Activated CD8-positive, alpha-beta T cell treated with anti-CD3 and anti-CD28 coated beads for 36 hours (primary cell): ENCODE measurements around the gene TOP1. TPM values are rescaled to one million over a fixed set of nuclear protein-coding genes. Genes with fewer than 3 reads are reported as not detected.

Experiments used
- ATAC-seq: fragments of 200-7000 bp; cut with Tn5 transposase; one replicate; pipeline ENCODE4 v1.10.0; 2021; ENCODE audit warnings: mild to moderate bottlenecking, moderate library complexity
- CTCF ChIA-PET: fragments of 350-600 bp; sonication (Branson Sonifier 250); formaldehyde crosslinking; loops from one replicate; lab custom pipeline; 2021; ENCODE audit warnings: antibody characterized with exemption; lab: Charles Lee
- POLR2A ChIA-PET: fragments of 350-600 bp; sonication (Branson Sonifier 250); formaldehyde crosslinking; loops from one replicate; lab custom pipeline; 2021; ENCODE audit warnings: antibody characterized with exemption; lab: Charles Lee
- DNase-seq: peaks from one replicate; pipeline ENCODE4 v3.0.0-alpha.2; 2020
- H3K27ac Mint-ChIP-seq: one replicate; pipeline ENCODE4 v1.8.0; 2021; ENCODE audit warnings: mild to moderate bottlenecking, mixed read lengths
- H3K27me3 Mint-ChIP-seq: one replicate; pipeline ENCODE4 v1.8.0; 2021; ENCODE audit warnings: mixed read lengths
- H3K36me3 Mint-ChIP-seq: one replicate; pipeline ENCODE4 v1.8.0; 2021; ENCODE audit warnings: low read depth, mixed read lengths
- H3K4me1 Mint-ChIP-seq: one replicate; pipeline ENCODE4 v1.8.0; 2021; ENCODE audit warnings: low read depth, mixed read lengths
- H3K4me3 Mint-ChIP-seq: one replicate; pipeline ENCODE4 v1.8.0; 2021; ENCODE audit warnings: mild to moderate bottlenecking, moderate library complexity, mixed read lengths
- H3K9me3 Mint-ChIP-seq: one replicate; pipeline ENCODE4 v1.8.0; 2021; ENCODE audit warnings: mixed read lengths
- CTCF ChIP-seq: fragments of 200-600 bp; IDR thresholded peaks from one replicate; pipeline ENCODE4 v1.8.0; 2022; ENCODE audit warnings: antibody characterized with exemption, mild to moderate bottlenecking
- intact Hi-C: fragments of 100-400 bp; cut with micrococcal nuclease; formaldehyde crosslinking; loops from one replicate; pipeline ENCODE4 v1.10.0; 2022
- total RNA-seq, 2 experiments: library from RNA; stranded (reverse); gene quantifications; one replicate each; pipeline ENCODE4 v1.2.3, GENCODE V29; 2021

Gene TOP1
- total RNA-seq, 2 experiments from 2014 or later = 81.0 to 81.1 TPM

GRCh38 chr20:41098703-41099250 lies 70.2 kb downstream of the TOP1 start:
- peaks cover 53% of the 10 kb centered on the region for H3K36me3 Mint-ChIP-seq
- H3K27me3 Mint-ChIP-seq = no peaks in the 10 kb centered on the region
- H3K9me3 Mint-ChIP-seq = no peaks in the 10 kb centered on the region
- ChIA-PET POLR2A (no interaction called here), CTCF (interaction anchor here (0.8 to 12.6 kb wide), 4 partner anchors 112 to 376 kb away, joined by 3 to 304 read pairs (median 5); no protein-coding TSS in a partner anchor)
- no peak for TF ChIP-seq CTCF
- intact Hi-C loops = loop anchor here (5.0 kb wide), 1 partner anchor 106 kb away; no protein-coding TSS in a partner anchor
- ATAC-seq (no peak), DNase-seq (no peak)
- peaks cover 2% of the 10 kb centered on the region for H3K4me1 Mint-ChIP-seq
- no peak overlapping the region for H3K4me3 Mint-ChIP-seq
- no peak overlapping the region for H3K27ac Mint-ChIP-seq

- Mint-ChIP-seq H3K9me3 (no peaks in the 10 kb centered on the region), H3K27ac (no peak overlapping the region)
- CTCF ChIA-PET = interaction anchor here (0.8 to 12.6 kb wide), 4 partner anchors 113 to 377 kb away, joined by 3 to 304 read pairs (median 4); no protein-coding TSS in a partner anchor
Observed at GRCh38 chr20:41100001-41100480, 71.4 kb downstream of the TOP1 start.

GRCh38 chr20:41101660-41102059 lies 73.0 kb downstream of the TOP1 start:
- H3K9me3 Mint-ChIP-seq = no peaks in the 10 kb centered on the region
- intact Hi-C loops = no loop called here
- no peaks in the 10 kb centered on the region for H3K4me1 Mint-ChIP-seq
- H3K4me3 Mint-ChIP-seq = no peak overlapping the region
- ATAC-seq (no peak), DNase-seq (no peak)
- no peak overlapping the region for H3K27ac Mint-ChIP-seq
- peaks cover 42% of the 10 kb centered on the region for H3K36me3 Mint-ChIP-seq
- no peaks in the 10 kb centered on the region for H3K27me3 Mint-ChIP-seq
- ChIA-PET POLR2A (no interaction called here), CTCF (interaction anchor here (12.6 kb wide), 1 partner anchor 115 kb away, joined by 304 read pairs; no protein-coding TSS in a partner anchor)
- TF ChIP-seq CTCF = no peak

More at GRCh38 chr20:41100001-41100480, 71.4 kb downstream of the TOP1 start:
- no peak for ATAC-seq
- POLR2A ChIA-PET = no interaction called here
- no peak for DNase-seq
- peaks cover 50% of the 10 kb centered on the region for H3K36me3 Mint-ChIP-seq
- intact Hi-C loops = no loop called here
- no peaks in the 10 kb centered on the region for H3K4me1 Mint-ChIP-seq
- H3K4me3 Mint-ChIP-seq = no peak overlapping the region
- TF ChIP-seq CTCF = no peak
- no peaks in the 10 kb centered on the region for H3K27me3 Mint-ChIP-seq

- intact Hi-C loops = no loop called here
- Mint-ChIP-seq H3K36me3 (peaks cover 19% of the 10 kb centered on the region), H3K4me1 (peaks cover 3% of the 10 kb centered on the region), H3K27me3 (no peaks in the 10 kb centered on the region), H3K27ac (no peak overlapping the region), H3K9me3 (no peaks in the 10 kb centered on the region), H3K4me3 (no peak overlapping the region)
- DNase-seq (no peak), ATAC-seq (no peak)
- ChIA-PET POLR2A (no interaction called here), CTCF (interaction anchor here (1.0 to 1.5 kb wide), 4 partner anchors 13 to 145 kb away, joined by 3 to 5 read pairs (median 4); no protein-coding TSS in a partner anchor)
- TF ChIP-seq CTCF = no peak
Observed at GRCh38 chr20:41108531-41108930, 79.9 kb downstream of the TOP1 start.

DNA sequence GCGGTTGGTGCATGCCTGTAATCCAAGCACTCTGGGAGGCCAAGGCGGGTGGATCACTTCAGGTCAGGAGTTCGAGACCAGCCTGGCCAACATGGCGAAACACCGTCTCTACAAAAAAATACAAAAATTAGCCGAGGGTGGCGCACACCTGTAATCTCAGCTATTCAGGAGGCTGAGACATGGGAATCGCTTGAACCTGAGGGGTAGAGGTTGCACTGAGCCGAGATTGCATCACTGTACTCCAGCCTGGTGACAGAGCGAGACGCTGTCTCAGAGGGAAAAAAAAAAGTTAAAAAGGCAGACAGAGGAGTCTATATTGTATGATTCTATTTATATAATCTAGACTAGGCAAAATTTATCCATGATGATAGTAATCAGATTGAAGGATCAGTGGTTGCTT lies 81.4 kb downstream of the TOP1 start:
- ATAC-seq (no peak), DNase-seq (no peak)
- H3K27ac Mint-ChIP-seq = no peak overlapping the region
- POLR2A ChIA-PET = no interaction called here
- no peak for TF ChIP-seq CTCF
- no peaks in the 10 kb centered on the region for H3K27me3 Mint-ChIP-seq
- peaks cover 26% of the 10 kb centered on the region for H3K36me3 Mint-ChIP-seq
- H3K4me1 Mint-ChIP-seq = peaks cover 3% of the 10 kb centered on the region
- no peak overlapping the region for H3K4me3 Mint-ChIP-seq
- intact Hi-C loops = no loop called here
- CTCF ChIA-PET = interaction anchor here (1.3 to 2.7 kb wide), 3 partner anchors 15 to 142 kb away, joined by 3 to 8 read pairs (median 5); no protein-coding TSS in a partner anchor
- H3K9me3 Mint-ChIP-seq = no peaks in the 10 kb centered on the region
